H1 (cell line): Measurements from ENCODE around the gene RIMBP2. TPM values are rescaled to one million over a fixed set of nuclear protein-coding genes. Genes with fewer than 3 reads are reported as not detected.
A peak's percentile ranks its signal among the peaks of the same experiment; 100 is the strongest.

Experiments
- CTCF ChIA-PET: fragments of 300-600 bp; sonication (Branson Sonifier 250); formaldehyde crosslinking; loops from one replicate; lab custom pipeline; 2021; ENCODE audit not compliant: partially characterized antibody; lab: Charles Lee
- POLR2A ChIA-PET: fragments of 300-600 bp; sonication (Branson Sonifier 250); formaldehyde crosslinking; loops from one replicate; lab custom pipeline; 2021; ENCODE audit warnings: inconsistent platforms; ENCODE audit not compliant: partially characterized antibody; lab: Charles Lee
- DNase-seq, 2 experiments: peaks; one replicate each; pipeline versions ENCODE4 v3.0.0 to v3.0.0-alpha.2; 2010 to 2022; ENCODE audit warnings: low spot score in 2 of 2, low read depth in 1 of 2, mixed read lengths in 1 of 2
- FAIRE-seq: peaks from 2 replicates; lab custom pipeline; 2011; peaks lifted over from hg19 to GRCh38; lab: Jason Lieb, UNC
- H2AFZ ChIP-seq: 2 replicates; pipeline ENCODE4 v1.8.1; 2012; ENCODE audit warnings: low read length, inconsistent platforms
- H2AK5ac ChIP-seq: 2 replicates; pipeline ENCODE4 v1.6.1; 2013; ENCODE audit warnings: low read depth, low read length
- H2BK120ac ChIP-seq: replicated peaks from 2 replicates; pipeline ENCODE3; 2013; ENCODE audit warnings: low read depth, low read length, inconsistent platforms
- H2BK12ac ChIP-seq: 2 replicates; pipeline ENCODE4 v1.6.1; 2013; ENCODE audit warnings: low read depth, low read length
- H2BK15ac ChIP-seq: 2 replicates; pipeline ENCODE4 v1.6.1; 2013; ENCODE audit warnings: low read length
- H2BK20ac ChIP-seq: 2 replicates; pipeline ENCODE4 v1.6.1; 2013; ENCODE audit warnings: low read length
- H2BK5ac ChIP-seq: 2 replicates; pipeline ENCODE4 v1.6.1; 2013; ENCODE audit warnings: low read depth, low read length
- H3K14ac ChIP-seq: 2 replicates; pipeline ENCODE4 v1.6.1; 2013; ENCODE audit warnings: inconsistent platforms; ENCODE audit not compliant: insufficient read length
- H3K18ac ChIP-seq: 2 replicates; pipeline ENCODE4 v1.6.1; 2013; ENCODE audit warnings: low read length; ENCODE audit errors: extremely low read depth
- H3K23ac ChIP-seq: 2 replicates; pipeline ENCODE4 v1.6.1; 2013; ENCODE audit warnings: inconsistent platforms; ENCODE audit not compliant: insufficient read length
- H3K23me2 ChIP-seq: 2 replicates; pipeline ENCODE4 v1.6.1; 2013; ENCODE audit warnings: low read depth, low read length
- H3K27ac ChIP-seq: 2 replicates; pipeline ENCODE4 v1.6.1; 2011; ENCODE audit warnings: low read depth, low read length, inconsistent platforms
- H3K27me3 ChIP-seq, 4 experiments: replicated peaks in 1 of 4; 1 replicate in 1 of 4; 2 replicates in 3 of 4; pipeline versions ENCODE4 v1.6.1 to v1.8.1; 2011 to 2013; ENCODE audit warnings: low read length in 3 of 4, mild to moderate bottlenecking in 3 of 4, inconsistent platforms in 2 of 4, mixed read lengths in 2 of 4, moderate library complexity in 1 of 4; ENCODE audit not compliant: control insufficient read depth in 3 of 4, insufficient read depth in 3 of 4; ENCODE audit errors: extremely low read depth in 1 of 4
- H3K36me3 ChIP-seq, 4 experiments: 2 replicates each; pipeline versions ENCODE4 v1.6.1 to v1.8.1; 2011 to 2013; ENCODE audit warnings: mild to moderate bottlenecking in 4 of 4, low read length in 3 of 4, moderate library complexity in 2 of 4, control low read depth in 1 of 4, inconsistent platforms in 1 of 4; ENCODE audit not compliant: insufficient read depth in 4 of 4, control insufficient read depth in 2 of 4
- H3K4ac ChIP-seq: replicated peaks from 2 replicates; pipeline ENCODE3; 2013; ENCODE audit warnings: low read length, low read depth, mixed read lengths, inconsistent platforms; ENCODE audit not compliant: insufficient read length
- H3K4me1 ChIP-seq, 4 experiments: replicated peaks in 1 of 4; 1 replicate in 1 of 4; 2 replicates in 3 of 4; pipeline versions ENCODE4 v1.6.1 to v1.8.1; 2011 to 2013; ENCODE audit warnings: low read length in 3 of 4, inconsistent platforms in 2 of 4, mixed read lengths in 1 of 4; ENCODE audit not compliant: insufficient read depth in 4 of 4, control insufficient read depth in 3 of 4
- H3K4me2 ChIP-seq, 2 experiments: 2 replicates each; pipeline versions ENCODE4 v1.6.1 to v1.8.1; 2011 to 2013; ENCODE audit warnings: low read depth in 2 of 2, low read length in 2 of 2, control low read depth in 1 of 2, inconsistent platforms in 1 of 2, mild to moderate bottlenecking in 1 of 2; ENCODE audit not compliant: insufficient read depth in 1 of 2
- H3K4me3 ChIP-seq, 4 experiments: fragments of 200-600, 300-600 bp in 1 of 4; sonication (generic), shearing (Covaris generic), sonication (Bioruptor Twin) in 1 of 4; 2 replicates each; pipeline versions ENCODE4 v1.5.1 to v1.8.1; 2011 to 2016; ENCODE audit warnings: low read length in 4 of 4, low read depth in 3 of 4, control low read depth in 2 of 4, inconsistent platforms in 2 of 4, mild to moderate bottlenecking in 2 of 4, mixed read lengths in 1 of 4, moderate library complexity in 1 of 4; ENCODE audit not compliant: insufficient read depth in 2 of 4; ENCODE audit errors: extremely low read depth in 1 of 4
- H3K56ac ChIP-seq: replicated peaks from 2 replicates; pipeline ENCODE3; 2013; ENCODE audit warnings: low read depth, mild to moderate bottlenecking, mixed read lengths, low read length, inconsistent platforms; ENCODE audit not compliant: insufficient read length
- H3K79me1 ChIP-seq: 2 replicates; pipeline ENCODE4 v1.6.1; 2013; ENCODE audit warnings: low read depth, low read length, control low read depth
- H3K79me2 ChIP-seq, 2 experiments: 2 replicates each; pipeline versions ENCODE4 v1.6.1 to v1.8.1; 2012 to 2013; ENCODE audit warnings: low read length in 2 of 2, mild to moderate bottlenecking in 2 of 2, inconsistent platforms in 1 of 2; ENCODE audit not compliant: insufficient read depth in 2 of 2, control insufficient read depth in 1 of 2
- H3K9ac ChIP-seq, 4 experiments: replicated peaks in 1 of 4; 1 replicate in 1 of 4; 2 replicates in 3 of 4; pipeline versions ENCODE4 v1.6.1 to v1.8.1; 2011 to 2013; ENCODE audit warnings: low read depth in 3 of 4, low read length in 3 of 4, control low read depth in 2 of 4, mild to moderate bottlenecking in 2 of 4, moderate library complexity in 2 of 4, inconsistent platforms in 1 of 4; ENCODE audit errors: extremely low read depth in 1 of 4
- H3K9me3 ChIP-seq, 2 experiments: 2 replicates each; pipeline versions ENCODE4 v1.6.1 to v1.8.1; 2012 to 2013; ENCODE audit warnings: mild to moderate bottlenecking in 2 of 2, moderate library complexity in 2 of 2, control low read depth in 1 of 2, inconsistent platforms in 1 of 2, low read depth in 1 of 2, low read length in 1 of 2, mixed read lengths in 1 of 2; ENCODE audit not compliant: insufficient read depth in 2 of 2
- H4K20me1 ChIP-seq, 2 experiments: replicated peaks in 1 of 2; 2 replicates each; pipeline versions ENCODE3 to v1.8.1; 2011 to 2013; ENCODE audit warnings: inconsistent platforms in 2 of 2, low read length in 2 of 2, mild to moderate bottlenecking in 1 of 2; ENCODE audit not compliant: insufficient read depth in 2 of 2, control insufficient read depth in 1 of 2
- H4K5ac ChIP-seq: 2 replicates; pipeline ENCODE4 v1.6.1; 2013; ENCODE audit warnings: low read length, low read depth, mixed read lengths, inconsistent platforms; ENCODE audit not compliant: insufficient read length
- H4K8ac ChIP-seq: 2 replicates; pipeline ENCODE4 v1.8.0; 2013; ENCODE audit warnings: mild to moderate bottlenecking, moderate library complexity, low read length, inconsistent platforms; ENCODE audit not compliant: insufficient read depth; ENCODE audit errors: extremely low read depth
- H4K91ac ChIP-seq: replicated peaks from 2 replicates; pipeline ENCODE3; 2013; ENCODE audit warnings: low read length, mixed read lengths, inconsistent platforms; ENCODE audit not compliant: insufficient read length
- KDM5A ChIP-seq: fragments of 200-600 bp; IDR thresholded peaks from 2 replicates; pipeline ENCODE4 v1.7.1; 2012; ENCODE audit warnings: mild to moderate bottlenecking, low read length, inconsistent platforms, mixed read lengths
- SP2 ChIP-seq: IDR thresholded peaks from 2 replicates; pipeline ENCODE4 v1.6.1; 2012; ENCODE audit warnings: mild to moderate bottlenecking, low read length, inconsistent platforms
- WGBS, 2 experiments: shearing (Covaris generic) in 1 of 2; methylation state at CpG; one replicate each; pipeline versions ENCODE4 v1.1.6 to v1.1.7; 2013 to 2015; ENCODE audit warnings: low lambda C conversion rate in 2 of 2, mixed read lengths in 2 of 2, inconsistent platforms in 1 of 2, low coverage in 1 of 2, missing lambda C conversion rate in 1 of 2; ENCODE audit not compliant: insufficient replicate concordance in 2 of 2, insufficient coverage in 1 of 2, insufficient read length in 1 of 2; ENCODE audit errors: extremely low coverage in 1 of 2, missing lambda C conversion rate in 1 of 2; 5-methylcytosine and 5-hydroxymethylcytosine counted together
- polyA plus RNA-seq, 7 experiments: library from polyadenylated mRNA; depleted of rRNA in 3 of 7; stranded (reverse) in 5 of 7; unstranded in 2 of 7; fragments of >200 nt in 5 of 7; fragments of 200-250 nt in 2 of 7; gene quantifications; 1 replicate in 5 of 7; 2 replicates in 1 of 7; 4 replicates in 1 of 7; pipeline versions ENCODE4 v1.2.1 to v1.2.3, GENCODE V29; 2011 to 2013; ENCODE audit warnings: missing spikeins in 2 of 7, mixed read lengths in 2 of 7
- total RNA-seq: library from RNA; stranded (reverse); fragmentation: NEBNext Ultra II Directional; extraction: Animal tissue kit (Norgen Biotek cat#: 25700); gene quantifications from 2 replicates; pipeline ENCODE4 v1.2.1, GENCODE V29; 2021
- TF ChIP-seq, protein P1 (sequence below): IDR thresholded peaks from 2 replicates; pipeline ENCODE4 v1.6.1; 2012; ENCODE audit warnings: low read length, inconsistent platforms

The RIMBP2 gene
- total and polyA plus RNA-seq, 2 of the 8 experiments (the other 6 are each of a cell fraction or from before 2014, with no cell fraction given) = 0.18 to 0.65 TPM

DNA sequence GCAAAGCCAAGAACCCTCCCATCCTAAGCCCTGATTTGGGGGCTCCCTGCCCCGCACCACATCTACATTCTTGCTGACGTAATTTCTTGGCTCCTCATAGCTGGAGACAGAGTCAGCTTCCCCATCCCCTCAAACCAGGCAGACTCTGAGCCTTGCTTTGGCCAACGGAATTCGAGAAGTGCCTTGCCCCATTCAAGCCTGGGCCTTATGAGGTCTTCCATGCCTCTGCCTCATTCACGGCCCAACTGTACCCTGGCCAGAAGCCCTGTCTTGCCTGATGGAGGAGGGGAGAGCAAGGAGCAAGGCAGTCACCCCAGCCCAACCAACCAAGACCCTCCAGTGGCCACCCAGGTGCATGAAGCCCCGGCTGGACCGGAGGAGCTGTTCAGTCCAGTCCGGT is 214.3 kb downstream of the RIMBP2 start:
- 86% methylated on average over 8 of the region's 8 CpGs; no CpG with 5 or more reads in 1 of the 2 experiments for WGBS, 2 experiments
- no peaks in the 10 kb centered on the region for H4K20me1 ChIP-seq
- no peaks in the 10 kb centered on the region for H3K79me2 ChIP-seq
- no peak overlapping the region for H2BK5ac ChIP-seq
- no peak overlapping the region for H3K4me3 ChIP-seq
- no peak overlapping the region for H3K4ac ChIP-seq
- no peaks in the 10 kb centered on the region for H3K79me1 ChIP-seq
- H3K36me3 ChIP-seq = no peaks in the 10 kb centered on the region
- no peak overlapping the region for H2AK5ac ChIP-seq
- no peak overlapping the region for H3K56ac ChIP-seq
- DNase-seq = no peak
- no peak overlapping the region for H4K8ac ChIP-seq
- TF ChIP-seq SP2 (no peak), KDM5A (no peak)
- TF ChIP-seq, protein P1, sequence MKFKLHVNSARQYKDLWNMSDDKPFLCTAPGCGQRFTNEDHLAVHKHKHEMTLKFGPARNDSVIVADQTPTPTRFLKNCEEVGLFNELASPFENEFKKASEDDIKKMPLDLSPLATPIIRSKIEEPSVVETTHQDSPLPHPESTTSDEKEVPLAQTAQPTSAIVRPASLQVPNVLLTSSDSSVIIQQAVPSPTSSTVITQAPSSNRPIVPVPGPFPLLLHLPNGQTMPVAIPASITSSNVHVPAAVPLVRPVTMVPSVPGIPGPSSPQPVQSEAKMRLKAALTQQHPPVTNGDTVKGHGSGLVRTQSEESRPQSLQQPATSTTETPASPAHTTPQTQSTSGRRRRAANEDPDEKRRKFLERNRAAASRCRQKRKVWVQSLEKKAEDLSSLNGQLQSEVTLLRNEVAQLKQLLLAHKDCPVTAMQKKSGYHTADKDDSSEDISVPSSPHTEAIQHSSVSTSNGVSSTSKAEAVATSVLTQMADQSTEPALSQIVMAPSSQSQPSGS = no peak
- no peak for FAIRE-seq
- CTCF ChIA-PET = interaction anchor here (0.8 kb wide), 1 partner anchor 105 kb away, joined by 3 read pairs; no protein-coding TSS in a partner anchor
- H3K4me2 ChIP-seq = no peak overlapping the region
- POLR2A ChIA-PET = interaction anchor here (0.7 kb wide), 1 partner anchor 123 kb away, joined by 3 read pairs; no protein-coding TSS in a partner anchor
- H2AFZ ChIP-seq = no peak overlapping the region
- H3K27me3 ChIP-seq = no peaks in the 10 kb centered on the region
- H4K91ac ChIP-seq = no peak overlapping the region
- no peak overlapping the region for H2BK15ac ChIP-seq
- no peak overlapping the region for H3K9ac ChIP-seq
- no peak overlapping the region for H3K18ac ChIP-seq
- no peaks in the 10 kb centered on the region for H3K4me1 ChIP-seq
- no peak overlapping the region for H3K23ac ChIP-seq
- no peak overlapping the region for H3K27ac ChIP-seq
- 0 out of 2 replicates have a peak overlapping the region, but pooled peaks have one; percentile 25 for H2BK20ac ChIP-seq
- H3K14ac ChIP-seq = no peak overlapping the region
- no peak overlapping the region for H4K5ac ChIP-seq
- H2BK12ac ChIP-seq = no peak overlapping the region
- no peaks in the 10 kb centered on the region for H3K23me2 ChIP-seq
- no peaks in the 10 kb centered on the region for H3K9me3 ChIP-seq
- H2BK120ac ChIP-seq = no peak overlapping the region
